ENCODE data around the gene MAST2. TPM values are rescaled to one million over a fixed set of nuclear protein-coding genes. Genes with fewer than 3 reads are reported as not detected.
"Not testable (repeated sequence)": the region's sequence is repeated elsewhere in the genome, so short reads cannot be mapped to it uniquely, and the experiment has no call there.

Gene MAST2
- total RNA-seq, 6 experiments from 2014 or later = 27.8 to 40.7 (median 29.7) TPM

DNA sequence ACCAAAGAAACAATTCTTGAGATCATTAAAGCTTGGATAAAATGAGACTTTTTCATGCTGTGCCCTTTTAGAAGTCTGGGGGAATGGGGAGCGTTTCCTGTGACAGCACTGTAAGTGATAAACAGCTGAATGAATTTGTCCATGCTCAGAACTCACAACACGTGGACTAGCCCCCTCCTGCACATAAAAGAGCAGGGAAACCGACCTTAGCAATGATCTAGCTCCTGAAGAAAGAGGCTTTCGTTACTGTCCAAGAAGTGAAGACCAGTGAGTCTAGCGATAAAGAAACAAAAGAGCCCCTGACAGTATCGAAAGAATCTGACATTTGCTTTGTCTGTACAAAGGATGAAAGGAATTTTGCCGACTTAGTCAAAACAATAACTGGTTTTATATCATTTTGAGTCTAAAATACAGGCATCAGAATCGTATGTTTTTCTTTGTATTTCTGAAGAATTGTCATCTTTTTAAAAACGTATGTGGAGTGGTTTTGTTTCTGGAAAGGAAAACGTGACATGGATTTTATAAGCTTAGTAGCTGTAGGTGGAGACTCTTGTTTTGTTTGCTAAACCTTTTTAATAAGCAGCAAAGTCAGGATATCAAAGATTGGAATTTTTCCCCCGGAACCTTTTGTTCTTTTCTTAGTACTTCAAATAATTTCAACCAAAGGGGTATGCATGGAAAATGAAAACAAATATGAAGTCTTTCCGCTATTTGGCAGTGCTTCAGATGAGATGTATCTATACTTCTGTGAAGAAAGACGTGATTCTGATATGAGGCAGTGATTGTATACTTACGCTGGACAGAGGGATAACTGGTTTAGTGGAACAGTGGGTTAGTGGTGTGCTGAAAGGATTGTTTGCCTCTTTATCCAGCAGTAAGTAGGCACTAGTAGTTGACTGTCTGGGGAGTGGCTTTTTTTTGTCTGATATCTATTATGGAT lies 61.0 kb downstream of the MAST2 start:
- no peak for DNase-seq

DNA sequence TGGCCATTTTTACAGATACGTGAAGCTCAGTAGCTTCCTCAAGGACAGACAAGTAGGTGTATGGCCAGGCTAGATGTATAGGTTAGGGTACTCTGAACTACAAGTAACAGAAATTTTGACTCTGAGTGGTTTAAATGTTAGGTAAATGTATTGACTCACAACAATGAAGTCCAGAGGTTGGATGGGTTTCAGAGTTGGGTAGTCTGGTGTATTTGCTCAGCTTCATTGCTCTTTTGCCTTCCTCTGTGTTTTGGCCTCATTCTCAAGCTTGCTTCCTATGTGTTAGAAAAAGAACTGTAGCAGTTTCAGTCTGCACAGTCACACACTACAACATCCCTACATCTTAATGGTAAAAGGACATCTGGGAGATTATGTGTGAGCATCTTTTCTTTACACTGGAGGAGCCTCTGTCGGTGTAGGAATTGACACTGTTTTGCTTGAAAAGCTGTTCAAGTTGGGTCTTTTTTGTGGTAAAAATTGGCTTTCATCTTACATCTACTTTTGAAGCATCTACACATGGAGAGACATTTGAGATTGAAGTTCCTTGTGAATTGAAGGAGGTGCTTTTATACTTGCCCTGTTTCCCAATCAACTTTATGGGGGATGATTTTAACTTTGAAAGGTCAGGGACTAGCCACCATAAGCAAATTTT lies 64.4 kb downstream of the MAST2 start:
- no peak overlapping the region for H3K27ac Mint-ChIP-seq
- H3K9me3 Mint-ChIP-seq = no peaks in the 10 kb centered on the region
- H3K27me3 Mint-ChIP-seq (ENCODE audit: insufficient read depth) = no peaks in the 10 kb centered on the region
- TF ChIP-seq, protein P1, sequence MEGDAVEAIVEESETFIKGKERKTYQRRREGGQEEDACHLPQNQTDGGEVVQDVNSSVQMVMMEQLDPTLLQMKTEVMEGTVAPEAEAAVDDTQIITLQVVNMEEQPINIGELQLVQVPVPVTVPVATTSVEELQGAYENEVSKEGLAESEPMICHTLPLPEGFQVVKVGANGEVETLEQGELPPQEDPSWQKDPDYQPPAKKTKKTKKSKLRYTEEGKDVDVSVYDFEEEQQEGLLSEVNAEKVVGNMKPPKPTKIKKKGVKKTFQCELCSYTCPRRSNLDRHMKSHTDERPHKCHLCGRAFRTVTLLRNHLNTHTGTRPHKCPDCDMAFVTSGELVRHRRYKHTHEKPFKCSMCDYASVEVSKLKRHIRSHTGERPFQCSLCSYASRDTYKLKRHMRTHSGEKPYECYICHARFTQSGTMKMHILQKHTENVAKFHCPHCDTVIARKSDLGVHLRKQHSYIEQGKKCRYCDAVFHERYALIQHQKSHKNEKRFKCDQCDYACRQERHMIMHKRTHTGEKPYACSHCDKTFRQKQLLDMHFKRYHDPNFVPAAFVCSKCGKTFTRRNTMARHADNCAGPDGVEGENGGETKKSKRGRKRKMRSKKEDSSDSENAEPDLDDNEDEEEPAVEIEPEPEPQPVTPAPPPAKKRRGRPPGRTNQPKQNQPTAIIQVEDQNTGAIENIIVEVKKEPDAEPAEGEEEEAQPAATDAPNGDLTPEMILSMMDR (IDR thresholded peaks at IDR 0.05) = no peak
- H3K4me1 Mint-ChIP-seq (ENCODE audit: low read depth) = peaks cover 84% of the 10 kb centered on the region
- no peaks in the 10 kb centered on the region for H3K36me3 Mint-ChIP-seq (ENCODE audit: low read depth)
- no peak for DNase-seq
- H3K4me3 Mint-ChIP-seq = no peak overlapping the region

More for the DNA sequence above, 61.0 kb downstream of the MAST2 start:
- TF ChIP-seq, protein P1 (IDR thresholded peaks at IDR 0.05) = no peak
- no peaks in the 10 kb centered on the region for H3K27me3 Mint-ChIP-seq (ENCODE audit: insufficient read depth)
- H3K4me1 Mint-ChIP-seq (ENCODE audit: low read depth) = peaks cover 70% of the 10 kb centered on the region
- H3K4me3 Mint-ChIP-seq = peak overlapping the region; percentile 93
- peak overlapping the region; percentile 85 for H3K27ac Mint-ChIP-seq
- 0 out of 2 replicates have a peak, but pooled peaks cover 4% of the 10 kb centered on the region for H3K36me3 Mint-ChIP-seq (ENCODE audit: low read depth)
- H3K9me3 Mint-ChIP-seq = no peaks in the 10 kb centered on the region

GRCh38 chr1:45868861-45869260 lies 65.4 kb downstream of the MAST2 start:
- TF ChIP-seq, protein P1 (IDR thresholded peaks at IDR 0.05) = no peak
- Mint-ChIP-seq H3K4me3 (no peak overlapping the region), H3K27ac (peak overlapping the region; percentile 9; the same call in 1 of the 2 replicates), H3K4me1 (ENCODE audit: low read depth) (peaks cover 75% of the 10 kb centered on the region), H3K36me3 (ENCODE audit: low read depth) (no peaks in the 10 kb centered on the region), H3K9me3 (no peaks in the 10 kb centered on the region), H3K27me3 (ENCODE audit: insufficient read depth) (no peaks in the 10 kb centered on the region)
- DNase-seq = no peak

GRCh38 chr1:45870500-45870899 lies 67.1 kb downstream of the MAST2 start:
- Mint-ChIP-seq H3K27me3 (ENCODE audit: insufficient read depth) (no peaks in the 10 kb centered on the region), H3K4me3 (no peak overlapping the region), H3K9me3 (no peaks in the 10 kb centered on the region), H3K36me3 (ENCODE audit: low read depth) (no peaks in the 10 kb centered on the region), H3K4me1 (ENCODE audit: low read depth) (peaks cover 58% of the 10 kb centered on the region), H3K27ac (peak overlapping the region; percentile 43; the same call in 1 of the 2 replicates)
- DNase-seq = no peak
- TF ChIP-seq, protein P1 (IDR thresholded peaks at IDR 0.05) = no peak

GRCh38 chr1:45872173-45872801 lies 68.9 kb downstream of the MAST2 start:
- peak; percentile 93 for DNase-seq
- not testable (repeated sequence) for H3K9me3 Mint-ChIP-seq; H3K27me3 Mint-ChIP-seq (ENCODE audit: insufficient read depth); H3K36me3 Mint-ChIP-seq (ENCODE audit: low read depth)
- peak overlapping the region; percentile 57 for H3K4me3 Mint-ChIP-seq
- H3K4me1 Mint-ChIP-seq (ENCODE audit: low read depth) = peaks cover 56% of the 10 kb centered on the region
- peak overlapping the region; percentile 76 for H3K27ac Mint-ChIP-seq

Measured in HFFc6 (cell line).